Osteocyte (in vitro differentiated cells): ENCODE results near the gene BBS4. TPM values are rescaled to one million over a fixed set of nuclear protein-coding genes. Genes with fewer than 3 reads are reported as not detected.
"Not testable (repeated sequence)": the region's sequence is repeated elsewhere in the genome, so short reads cannot be mapped to it uniquely, and the experiment has no call there.

Source experiments
- DNase-seq: peaks from one replicate; pipeline ENCODE4 v3.0.0; 2021; ENCODE audit warnings: mixed read lengths; ENCODE audit not compliant: unreplicated experiment; ENCODE audit errors: extremely low spot score
- H3K27ac Mint-ChIP-seq: one replicate; pipeline ENCODE4 v1.8.0; 2021; ENCODE audit warnings: mild to moderate bottlenecking, mixed read lengths; ENCODE audit not compliant: unreplicated experiment
- H3K27me3 Mint-ChIP-seq: one replicate; pipeline ENCODE4 v1.8.0; 2021; ENCODE audit warnings: mixed read lengths; ENCODE audit not compliant: unreplicated experiment
- H3K36me3 Mint-ChIP-seq: one replicate; pipeline ENCODE4 v1.8.0; 2021; ENCODE audit warnings: mixed read lengths; ENCODE audit not compliant: unreplicated experiment
- H3K4me1 Mint-ChIP-seq: one replicate; pipeline ENCODE4 v1.8.0; 2021; ENCODE audit warnings: mixed read lengths; ENCODE audit not compliant: unreplicated experiment
- H3K4me3 Mint-ChIP-seq: one replicate; pipeline ENCODE4 v1.8.0; 2021; ENCODE audit warnings: mild to moderate bottlenecking, moderate library complexity, mixed read lengths; ENCODE audit not compliant: unreplicated experiment
- H3K9me3 Mint-ChIP-seq: one replicate; pipeline ENCODE4 v1.8.0; 2021; ENCODE audit warnings: mixed read lengths; ENCODE audit not compliant: unreplicated experiment
- total RNA-seq: library from RNA; stranded (reverse); gene quantifications from 2 replicates; pipeline ENCODE4 v1.2.1, GENCODE V29; 2021
- TF ChIP-seq, protein P1 (sequence below): fragments of 200-600 bp; sonication (generic); IDR thresholded peaks from 2 replicates; pipeline ENCODE4 v1.5.0; 2021; ENCODE audit warnings: antibody characterized with exemption, mild to moderate bottlenecking, moderate library complexity

The BBS4 gene
- total RNA-seq, 1 donor from 2014 or later = 24.7 TPM

DNA sequence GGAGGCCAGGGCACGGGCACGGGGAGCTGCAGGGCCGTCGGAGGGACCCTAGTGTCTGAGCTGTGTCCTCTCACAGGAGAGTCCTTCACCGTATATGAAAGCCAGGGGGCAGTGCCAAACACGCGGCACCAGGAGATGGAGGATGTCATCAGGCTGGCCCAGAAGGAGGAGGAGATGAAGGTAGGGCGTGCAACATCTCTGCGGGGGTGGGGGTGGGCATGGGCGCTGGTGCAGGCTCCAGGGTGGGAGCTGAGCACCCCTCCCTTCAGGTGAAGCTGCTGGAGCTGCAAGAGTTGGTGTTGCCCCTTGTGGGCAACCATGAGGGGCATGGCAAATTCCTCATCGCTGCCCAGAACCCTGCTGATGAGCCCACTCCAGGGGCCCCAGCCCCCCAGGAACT lies 20.3 kb upstream of the BBS4 start:
- H3K36me3 Mint-ChIP-seq, H3K27me3 Mint-ChIP-seq, H3K4me1 Mint-ChIP-seq, H3K27ac Mint-ChIP-seq, H3K9me3 Mint-ChIP-seq, H3K4me3 Mint-ChIP-seq: not testable (repeated sequence)
- peak; percentile 66 for DNase-seq

DNA sequence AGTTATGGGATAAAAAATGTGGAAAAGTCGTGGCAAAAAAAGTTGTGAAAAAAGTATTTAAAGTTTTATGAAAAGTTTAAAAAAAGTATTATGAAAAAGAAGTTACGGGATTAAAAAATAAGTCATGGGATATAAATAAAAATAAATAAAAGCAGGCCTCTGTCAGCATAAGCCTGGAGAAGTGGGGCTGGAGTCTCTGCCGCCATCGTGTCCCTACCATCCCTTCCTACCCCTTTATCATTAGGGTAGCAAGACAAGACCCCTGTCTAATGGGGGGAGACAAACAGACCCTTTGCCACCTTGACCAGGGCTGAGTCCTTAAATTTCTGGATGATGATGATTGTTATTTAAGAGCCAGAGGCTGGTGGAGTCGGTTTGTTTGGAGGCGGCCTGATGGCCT lies 16.2 kb upstream of the BBS4 start:
- H3K9me3 Mint-ChIP-seq, H3K27ac Mint-ChIP-seq, H3K4me3 Mint-ChIP-seq, H3K36me3 Mint-ChIP-seq: not testable (repeated sequence)
- H3K4me1 Mint-ChIP-seq = peaks cover 11% of the 10 kb centered on the region
- H3K27me3 Mint-ChIP-seq = peaks cover 23% of the 10 kb centered on the region
- peak; percentile 80 for DNase-seq

DNA sequence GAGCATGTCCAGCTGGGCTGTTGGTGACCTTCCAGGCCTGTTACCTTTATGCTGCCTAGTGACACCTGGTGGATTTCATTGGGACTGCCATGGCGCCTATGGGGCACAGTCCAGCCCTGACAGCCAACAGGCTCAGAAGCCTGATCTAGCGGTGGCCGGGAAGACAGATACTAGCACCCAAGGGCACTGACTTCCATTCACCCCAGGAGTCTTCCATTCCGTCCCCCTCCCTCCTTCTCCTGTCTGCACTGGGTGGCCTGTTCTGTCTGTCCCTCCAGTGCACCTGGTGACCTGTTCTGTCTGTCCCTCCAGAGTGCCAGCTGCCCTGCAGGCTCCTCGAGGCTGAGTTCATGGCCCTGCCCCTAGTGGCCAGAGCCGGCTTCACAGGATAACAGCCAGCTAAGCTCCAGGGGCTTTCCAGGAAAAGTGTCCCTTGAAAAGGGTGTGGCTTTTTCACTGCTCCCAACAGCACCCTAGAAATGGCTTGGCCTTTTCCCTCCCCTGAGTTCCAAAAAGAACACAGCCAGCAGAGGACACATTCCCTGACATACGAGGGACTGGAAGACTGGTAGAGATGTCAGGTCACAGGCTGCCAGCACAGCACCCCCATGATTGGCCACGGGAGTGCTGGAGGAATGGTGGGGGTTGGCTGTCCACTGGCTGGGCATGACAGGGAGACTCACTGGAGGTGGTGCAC lies 15.2 kb upstream of the BBS4 start:
- H3K27ac Mint-ChIP-seq = not testable (repeated sequence)
- TF ChIP-seq, protein P1, sequence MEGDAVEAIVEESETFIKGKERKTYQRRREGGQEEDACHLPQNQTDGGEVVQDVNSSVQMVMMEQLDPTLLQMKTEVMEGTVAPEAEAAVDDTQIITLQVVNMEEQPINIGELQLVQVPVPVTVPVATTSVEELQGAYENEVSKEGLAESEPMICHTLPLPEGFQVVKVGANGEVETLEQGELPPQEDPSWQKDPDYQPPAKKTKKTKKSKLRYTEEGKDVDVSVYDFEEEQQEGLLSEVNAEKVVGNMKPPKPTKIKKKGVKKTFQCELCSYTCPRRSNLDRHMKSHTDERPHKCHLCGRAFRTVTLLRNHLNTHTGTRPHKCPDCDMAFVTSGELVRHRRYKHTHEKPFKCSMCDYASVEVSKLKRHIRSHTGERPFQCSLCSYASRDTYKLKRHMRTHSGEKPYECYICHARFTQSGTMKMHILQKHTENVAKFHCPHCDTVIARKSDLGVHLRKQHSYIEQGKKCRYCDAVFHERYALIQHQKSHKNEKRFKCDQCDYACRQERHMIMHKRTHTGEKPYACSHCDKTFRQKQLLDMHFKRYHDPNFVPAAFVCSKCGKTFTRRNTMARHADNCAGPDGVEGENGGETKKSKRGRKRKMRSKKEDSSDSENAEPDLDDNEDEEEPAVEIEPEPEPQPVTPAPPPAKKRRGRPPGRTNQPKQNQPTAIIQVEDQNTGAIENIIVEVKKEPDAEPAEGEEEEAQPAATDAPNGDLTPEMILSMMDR = peak; percentile 63
- H3K4me3 Mint-ChIP-seq = peak overlapping the region; percentile 65

DNA sequence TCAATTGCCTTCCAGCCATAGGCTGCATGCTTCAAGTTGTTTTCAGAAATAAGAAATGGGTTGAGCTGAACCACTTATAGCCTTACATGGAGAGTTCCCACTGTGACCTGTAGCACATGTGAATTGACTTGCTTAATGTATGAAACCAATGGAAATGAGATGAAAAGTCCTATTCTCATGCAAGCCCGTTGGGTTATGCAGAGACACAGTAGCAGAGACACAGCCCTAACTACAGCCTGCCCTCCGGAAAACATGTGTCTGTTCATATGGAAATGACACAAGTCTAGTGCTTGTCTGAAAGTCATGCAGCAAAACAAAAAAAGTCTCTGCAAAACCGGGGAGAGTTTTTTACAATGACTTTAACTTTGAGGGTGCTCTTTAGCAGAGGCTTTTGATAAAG lies 14.5 kb upstream of the BBS4 start:
- no peaks in the 10 kb centered on the region for H3K9me3 Mint-ChIP-seq
- H3K36me3 Mint-ChIP-seq = no peaks in the 10 kb centered on the region
- no peak for DNase-seq
- H3K27ac Mint-ChIP-seq = no peak overlapping the region
- no peak overlapping the region for H3K4me3 Mint-ChIP-seq
- TF ChIP-seq, protein P1 = no peak
- peaks cover 11% of the 10 kb centered on the region for H3K4me1 Mint-ChIP-seq
- peaks cover 30% of the 10 kb centered on the region for H3K27me3 Mint-ChIP-seq

More for the DNA sequence above, 15.2 kb upstream of the BBS4 start:
- peak; percentile 85 for DNase-seq
- Mint-ChIP-seq H3K27me3 (peaks cover 29% of the 10 kb centered on the region), H3K4me1 (peaks cover 11% of the 10 kb centered on the region)
- H3K9me3 Mint-ChIP-seq, H3K36me3 Mint-ChIP-seq: not testable (repeated sequence)

DNA sequence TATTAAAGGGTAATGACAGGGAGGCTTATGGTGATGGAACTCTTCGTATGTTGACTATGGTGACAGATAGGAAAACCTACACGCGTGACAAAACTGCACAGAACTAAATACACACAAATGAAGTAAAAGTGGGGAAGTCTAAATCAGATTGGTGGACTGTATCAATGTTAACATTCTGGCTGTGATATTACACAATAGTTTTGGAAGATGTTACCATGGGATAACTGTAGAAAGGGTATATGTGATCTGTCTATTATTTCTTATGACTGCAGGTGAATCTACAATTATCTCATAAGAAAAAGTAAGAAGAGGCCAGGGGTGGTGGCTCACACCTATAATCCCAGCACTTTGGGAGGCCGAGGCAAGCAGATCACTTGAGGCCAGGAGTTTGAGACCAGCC lies 9.2 kb upstream of the BBS4 start:
- H3K9me3 Mint-ChIP-seq = no peaks in the 10 kb centered on the region
- no peak for DNase-seq
- H3K36me3 Mint-ChIP-seq = no peaks in the 10 kb centered on the region
- TF ChIP-seq, protein P1 = no peak
- H3K27ac Mint-ChIP-seq = no peak overlapping the region
- H3K4me3 Mint-ChIP-seq = no peak overlapping the region
- no peaks in the 10 kb centered on the region for H3K4me1 Mint-ChIP-seq
- peaks cover 66% of the 10 kb centered on the region for H3K27me3 Mint-ChIP-seq

DNA sequence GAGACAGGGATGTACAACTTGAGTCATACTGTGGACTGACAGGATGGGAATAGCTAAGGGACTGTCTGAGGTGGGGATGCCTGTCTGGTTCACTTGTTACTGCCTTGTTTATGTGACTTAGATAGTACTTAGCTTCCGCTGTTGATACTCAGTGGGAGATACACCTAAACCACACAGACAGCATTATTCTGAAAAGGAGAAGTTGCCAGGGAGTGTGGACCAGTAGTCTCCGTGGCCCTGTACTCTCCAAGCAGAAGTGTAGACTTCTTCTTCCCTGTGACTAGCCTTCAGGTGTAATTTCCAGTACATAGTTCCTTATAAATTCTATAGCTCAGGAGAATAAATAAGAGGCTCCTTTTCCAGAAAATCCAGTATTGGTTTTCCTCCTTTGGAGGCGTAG lies 5.1 kb upstream of the BBS4 start:
- no peak for DNase-seq
- TF ChIP-seq, protein P1 = no peak
- Mint-ChIP-seq H3K9me3 (no peaks in the 10 kb centered on the region), H3K4me1 (peaks cover 7% of the 10 kb centered on the region), H3K27ac (no peak overlapping the region), H3K27me3 (peaks cover 44% of the 10 kb centered on the region), H3K4me3 (no peak overlapping the region), H3K36me3 (no peaks in the 10 kb centered on the region)
